Neural cell (in vitro differentiated cells): ENCODE measurements around the gene NSG2. TPM values are rescaled to one million over a fixed set of nuclear protein-coding genes. Genes with fewer than 3 reads are reported as not detected.

Experiments
- H2AFZ ChIP-seq: fragments of 200-600, 300-800 bp; sonication (generic), shearing (Covaris generic); 2 replicates; pipeline ENCODE4 v1.6.0; 2014; ENCODE audit warnings: low read depth, mild to moderate bottlenecking, antibody characterized with exemption, low read length, moderate library complexity
- H3F3A ChIP-seq: fragments of 200-600 bp; shearing (Covaris generic); 2 replicates; pipeline ENCODE4 v1.6.1; 2016; ENCODE audit warnings: mild to moderate bottlenecking, moderate library complexity, mixed read lengths, antibody characterized with exemption, low read length; ENCODE audit not compliant: insufficient read depth, poor library complexity, severe bottlenecking
- H3K27ac ChIP-seq: fragments of 200-600, 300-800 bp; sonication (generic), shearing (Covaris generic); 2 replicates; pipeline ENCODE4 v1.5.1; 2014; ENCODE audit warnings: mild to moderate bottlenecking, low read length, moderate library complexity
- H3K27me3 ChIP-seq: fragments of 300-800, 200-600 bp; sonication (generic), shearing (Covaris generic); 2 replicates; pipeline ENCODE4 v1.6.0; 2014; ENCODE audit warnings: mild to moderate bottlenecking, low read depth, low read length, moderate library complexity; ENCODE audit not compliant: insufficient read depth
- H3K36me3 ChIP-seq: fragments of 300-800, 200-600 bp; sonication (generic), shearing (Covaris generic); 2 replicates; pipeline ENCODE4 v1.5.1; 2014; ENCODE audit warnings: mild to moderate bottlenecking, antibody characterized with exemption, low read length, moderate library complexity; ENCODE audit not compliant: insufficient read depth
- H3K4me2 ChIP-seq: fragments of 300-800, 200-600 bp; sonication (generic), shearing (Covaris generic); 2 replicates; pipeline ENCODE4 v1.6.0; 2014; ENCODE audit warnings: mild to moderate bottlenecking, low read length
- H3K4me3 ChIP-seq: fragments of 300-800, 200-600 bp; sonication (generic), shearing (Covaris generic); 2 replicates; pipeline ENCODE4 v1.5.1; 2014; ENCODE audit warnings: mild to moderate bottlenecking, low read length, moderate library complexity
- H3K79me2 ChIP-seq: fragments of 200-600 bp; shearing (Covaris generic); replicated peaks from 2 replicates; pipeline ENCODE4 v1.6.0; 2014; ENCODE audit warnings: mild to moderate bottlenecking, low read length, moderate library complexity; ENCODE audit not compliant: insufficient read depth
- H3K9ac ChIP-seq: fragments of 300-800, 200-600 bp; sonication (generic), shearing (Covaris generic); 2 replicates; pipeline ENCODE4 v1.6.1; 2016; ENCODE audit warnings: mild to moderate bottlenecking, low read length, mixed read lengths
- H3K9me2 ChIP-seq: fragments of 200-600 bp; shearing (Covaris generic); 2 replicates; pipeline ENCODE4 v1.6.1; 2016; ENCODE audit warnings: mild to moderate bottlenecking, low read length, mixed read lengths; ENCODE audit not compliant: insufficient read depth
- H3K9me3 ChIP-seq: fragments of 200-600, 300-800 bp; sonication (generic), shearing (Covaris generic); 2 replicates; pipeline ENCODE4 v1.6.1; 2016; ENCODE audit warnings: mild to moderate bottlenecking, mixed run types, low read length, moderate library complexity, mixed read lengths
- H4K20me1 ChIP-seq: fragments of 200-600 bp; shearing (Covaris generic); 2 replicates; pipeline ENCODE4 v1.6.1; 2016; ENCODE audit warnings: mild to moderate bottlenecking, mixed run types; ENCODE audit not compliant: insufficient read depth
- CTCF ChIP-seq: fragments of 450-650 bp; IDR thresholded peaks from 2 replicates; pipeline ENCODE4 v1.5.1; 2014; ENCODE audit warnings: antibody characterized with exemption, mild to moderate bottlenecking, moderate library complexity; ENCODE audit not compliant: poor library complexity, severe bottlenecking
- EP300 ChIP-seq: fragments of 450-650 bp; conservative IDR thresholded peaks from 2 replicates; pipeline ENCODE4 v1.6.1; 2014; ENCODE audit warnings: antibody characterized with exemption, mild to moderate bottlenecking, moderate library complexity; ENCODE audit not compliant: poor library complexity, severe bottlenecking
- EZH2 ChIP-seq: fragments of 200-600, 300-800 bp; shearing (Covaris generic), sonication (generic); IDR thresholded peaks from 2 replicates; pipeline ENCODE4 v1.6.1; 2014; ENCODE audit warnings: antibody characterized with exemption, low read length, borderline replicate concordance, mild to moderate bottlenecking; ENCODE audit not compliant: insufficient read depth, poor library complexity, severe bottlenecking
- MXI1 ChIP-seq: fragments of 450-650 bp; conservative IDR thresholded peaks from 2 replicates; pipeline ENCODE4 v1.6.1; 2014; ENCODE audit warnings: antibody characterized with exemption, mild to moderate bottlenecking; ENCODE audit not compliant: poor library complexity, severe bottlenecking
- POLR2AphosphoS5 ChIP-seq: IDR thresholded peaks from 2 replicates; pipeline ENCODE4 v1.6.1; 2012
- RAD21 ChIP-seq: fragments of 450-650 bp; conservative IDR thresholded peaks from 2 replicates; pipeline ENCODE4 v1.6.1; 2014; ENCODE audit warnings: antibody characterized with exemption, mild to moderate bottlenecking, moderate library complexity
- REST ChIP-seq: IDR thresholded peaks from 2 replicates; pipeline ENCODE4 v1.6.1; 2012; ENCODE audit warnings: borderline replicate concordance
- SMC3 ChIP-seq: fragments of 450-650 bp; conservative IDR thresholded peaks from 2 replicates; pipeline ENCODE4 v1.6.1; 2014; ENCODE audit warnings: antibody characterized with exemption, mild to moderate bottlenecking, moderate library complexity; ENCODE audit not compliant: poor library complexity
- TAF1 ChIP-seq: IDR thresholded peaks from 2 replicates; pipeline ENCODE4 v1.6.1; 2012; ENCODE audit warnings: low read depth
- polyA plus RNA-seq: library from polyadenylated mRNA; depleted of rRNA; stranded (reverse); fragments of >200 nt; gene quantifications from 2 replicates; pipeline ENCODE4 v1.2.3, GENCODE V29; 2014

NSG2 gene
- polyA plus RNA-seq, 1 donor from 2014 or later: 1,761 TPM

- no peak for TF ChIP-seq TAF1
- no peak for TF ChIP-seq MXI1
- TF ChIP-seq EZH2: no peak
- TF ChIP-seq CTCF: no peak
- TF ChIP-seq POLR2AphosphoS5: no peak
- no peak for TF ChIP-seq EP300
- no peak for TF ChIP-seq RAD21
- no peak for TF ChIP-seq REST
- TF ChIP-seq SMC3: no peak
- Histone ChIP-seq H4K20me1 (no peaks in the 10 kb centered on the region), H2AFZ (no peak overlapping the region), H3K27me3 (no peaks in the 10 kb centered on the region), H3K9ac (no peak overlapping the region), H3K4me2 (no peak overlapping the region), H3K4me3 (no peak overlapping the region), H3F3A (no peaks in the 10 kb centered on the region), H3K9me3 (no peaks in the 10 kb centered on the region), H3K27ac (no peak overlapping the region), H3K79me2 (peaks cover 11% of the 10 kb centered on the region), H3K9me2 (no peaks in the 10 kb centered on the region), H3K36me3 (no peaks in the 10 kb centered on the region)
These were observed 41.2 kb downstream of the NSG2 start for GRCh38 chr5:174086751-174087150.

GRCh38 chr5:174087783-174088182 is 42.3 kb downstream of the NSG2 start:
- Histone ChIP-seq H3K27me3 (no peaks in the 10 kb centered on the region), H2AFZ (no peak overlapping the region), H3K9me3 (no peaks in the 10 kb centered on the region), H3K4me3 (no peak overlapping the region), H3K4me2 (no peak overlapping the region), H3K36me3 (no peaks in the 10 kb centered on the region), H3K27ac (no peak overlapping the region), H3F3A (no peaks in the 10 kb centered on the region), H4K20me1 (no peaks in the 10 kb centered on the region), H3K9ac (no peak overlapping the region), H3K9me2 (no peaks in the 10 kb centered on the region), H3K79me2 (peaks cover 8% of the 10 kb centered on the region)
- TF ChIP-seq RAD21 (no peak), CTCF (no peak), POLR2AphosphoS5 (no peak), REST (no peak), SMC3 (no peak), EZH2 (no peak), MXI1 (no peak), TAF1 (no peak), EP300 (no peak)
